HG03039 (cell line): ENCODE measurements around the gene TENM4.
A peak's percentile ranks its signal among the peaks of the same experiment; 100 is the strongest.

Source experiments
- ATAC-seq: cut with Tn5 transposase; IDR thresholded peaks from one replicate; pipeline ENCODE4 v1.9.1; 2021; ENCODE audit warnings: mild to moderate bottlenecking, moderate library complexity; ENCODE audit not compliant: unreplicated experiment

Gene TENM4

DNA sequence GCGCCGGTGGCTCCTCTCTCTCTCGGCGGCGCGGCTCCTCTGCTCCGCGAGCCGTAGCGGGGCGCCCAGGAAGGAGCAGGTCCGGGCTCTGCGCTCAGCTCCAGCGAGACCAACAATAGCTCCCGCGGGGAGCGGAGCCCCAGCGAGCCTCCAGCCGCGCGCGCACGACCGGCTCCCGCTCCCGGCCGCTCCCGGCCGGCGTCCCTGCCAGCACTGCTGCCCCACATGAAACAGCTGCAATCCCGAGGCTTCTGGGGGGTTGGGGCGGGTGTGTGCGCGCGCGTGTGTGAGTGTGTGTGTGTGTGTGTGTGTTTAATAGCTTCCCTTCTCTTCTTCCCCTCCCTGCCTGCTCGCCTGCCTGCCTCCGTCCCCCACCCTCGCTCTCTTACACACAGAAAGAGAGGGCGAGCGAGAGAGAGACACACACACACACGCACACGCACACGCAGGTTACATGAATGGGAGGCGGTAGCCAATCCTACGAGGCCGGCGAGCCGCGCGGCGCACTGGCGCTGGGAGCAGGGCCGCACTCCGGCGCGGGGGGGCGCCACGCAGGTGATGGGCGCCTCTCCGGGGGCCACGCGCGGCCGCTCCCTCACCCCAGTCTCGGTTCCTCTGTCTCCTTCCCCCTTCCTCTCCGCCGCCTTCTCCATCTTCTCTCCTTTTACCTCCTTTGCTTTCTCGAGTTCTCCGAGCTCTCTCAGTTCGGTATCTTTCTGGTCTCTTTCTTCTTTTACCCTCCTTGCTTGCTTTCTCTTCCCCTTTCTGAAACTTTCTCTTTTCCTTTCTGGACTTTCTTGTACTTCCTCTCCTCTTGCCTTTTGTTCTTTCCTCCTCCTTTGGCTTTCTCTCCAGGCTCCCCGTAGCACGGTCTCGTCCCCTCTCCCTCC, at the start of gene TENM4:
Gene TENM4, minus strand, starts transcription at position 460 of the 890 bp plus-strand sequence. CDS start 371,086 bp downstream, outside the sequence.
- no peak for ATAC-seq

DNA sequence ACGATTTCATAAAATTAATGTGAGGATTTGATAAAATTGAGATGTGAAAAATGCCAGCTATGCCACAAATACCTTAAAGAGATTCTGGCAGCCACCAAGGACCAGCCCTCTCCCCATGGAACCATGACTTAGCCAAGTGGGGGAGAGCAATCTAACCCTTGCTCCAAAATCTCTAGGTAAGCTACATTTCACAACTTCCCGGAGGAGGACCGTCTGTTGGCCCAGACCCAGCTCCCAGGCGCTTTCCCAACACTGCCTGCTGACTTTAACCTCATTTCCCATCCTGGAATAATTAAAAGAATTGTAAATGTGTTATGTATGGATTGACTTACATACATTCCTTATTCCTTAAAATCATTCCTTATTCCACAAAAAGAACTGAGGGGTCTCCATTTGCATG, 47.5 kb upstream of the TENM4 start:
- ATAC-seq, result no peak

DNA sequence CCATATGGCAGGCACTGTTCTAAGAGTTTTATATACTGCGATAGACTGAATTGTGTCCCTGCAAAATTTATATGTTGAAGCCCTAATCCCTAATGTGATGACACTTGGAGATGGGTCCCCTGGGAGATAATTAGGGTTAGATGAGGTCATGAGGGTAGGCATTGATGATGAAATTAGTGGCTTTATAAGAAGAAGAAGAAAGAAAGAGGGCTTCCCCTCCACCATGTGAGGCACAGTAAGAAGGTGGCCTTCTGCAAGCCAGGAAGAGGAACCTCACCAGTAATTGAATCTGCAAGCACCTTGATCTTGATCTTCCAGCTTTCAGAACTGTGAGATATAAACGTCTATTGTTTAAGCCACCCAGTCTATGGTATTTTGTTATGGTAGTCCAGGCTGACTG, 46.6 kb upstream of the TENM4 start:
- no peak for ATAC-seq

DNA sequence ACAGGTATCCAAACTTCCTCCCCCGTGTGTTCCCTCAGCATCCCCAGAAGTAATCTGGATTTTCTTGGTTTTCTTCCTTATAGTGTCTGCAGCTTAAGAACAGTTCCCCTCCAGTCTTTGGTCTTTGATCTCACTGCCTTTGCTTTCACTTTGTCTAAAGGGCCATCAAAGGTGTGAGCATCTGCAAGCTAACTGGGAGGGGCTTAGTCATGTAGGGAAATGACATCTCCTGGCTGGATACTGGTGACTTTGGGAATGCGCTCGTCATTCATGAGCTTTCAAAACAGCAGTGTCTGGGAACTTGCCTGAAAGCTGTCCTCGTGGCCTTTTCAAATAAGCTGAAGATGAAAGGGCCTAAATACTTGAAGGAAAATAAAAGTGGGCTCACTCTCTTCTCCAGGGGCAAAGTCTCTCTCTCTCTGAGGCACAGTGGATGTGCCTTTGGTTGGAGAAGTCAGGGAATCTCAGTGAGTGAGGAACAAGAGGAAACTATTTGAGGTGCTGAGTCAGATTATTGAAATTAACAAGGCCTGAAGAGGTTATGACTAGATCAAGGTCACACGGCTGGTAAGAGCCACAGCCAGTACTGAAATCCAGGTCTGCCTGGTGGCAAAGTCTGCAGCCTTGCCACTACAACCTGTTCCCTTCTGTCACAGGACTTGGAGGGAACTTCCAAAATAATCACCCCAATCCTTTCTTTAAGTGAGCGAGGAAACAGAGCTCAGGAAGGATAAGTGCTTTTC, 45.6 kb upstream of the TENM4 start:
- ATAC-seq, result no peak

DNA sequence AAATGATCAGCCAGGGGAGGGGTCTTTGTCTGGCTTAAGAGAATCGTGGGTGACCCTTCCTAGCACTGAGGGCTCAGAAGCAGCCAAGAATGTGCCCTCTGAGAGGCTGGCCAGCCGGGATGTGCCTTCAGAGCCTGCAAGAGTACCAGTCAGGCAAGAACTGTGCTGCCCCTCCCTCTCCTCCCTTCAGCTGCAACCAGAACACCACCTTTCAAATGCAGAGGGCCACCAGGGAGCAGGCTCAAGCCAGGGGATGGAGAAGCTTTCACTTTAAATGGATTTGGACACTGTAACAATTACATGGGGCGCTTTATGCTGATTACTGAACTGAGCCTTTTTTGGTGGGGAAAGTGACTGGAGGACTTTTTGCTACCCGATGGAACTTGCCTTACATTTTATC, 44.9 kb upstream of the TENM4 start:
- no peak for ATAC-seq

DNA sequence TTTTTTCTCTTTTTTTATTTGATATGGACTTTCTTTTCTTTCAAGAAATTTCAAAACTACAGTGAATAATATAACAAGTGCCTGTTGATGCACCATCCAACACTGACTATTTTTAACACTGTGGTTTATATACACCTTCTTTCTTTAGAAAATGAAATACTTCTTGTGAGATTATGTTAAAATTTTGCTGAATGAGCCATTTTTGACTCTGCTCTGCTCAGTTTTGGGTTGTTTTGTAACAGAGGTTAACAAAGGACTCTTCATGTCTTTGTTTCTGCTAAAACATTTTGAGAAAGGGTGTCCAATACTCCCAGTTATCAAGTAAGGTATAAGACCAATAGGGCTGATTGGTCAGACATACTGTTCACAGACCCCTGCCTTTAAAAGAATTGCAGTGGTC, 44.0 kb upstream of the TENM4 start:
- no peak for ATAC-seq

DNA sequence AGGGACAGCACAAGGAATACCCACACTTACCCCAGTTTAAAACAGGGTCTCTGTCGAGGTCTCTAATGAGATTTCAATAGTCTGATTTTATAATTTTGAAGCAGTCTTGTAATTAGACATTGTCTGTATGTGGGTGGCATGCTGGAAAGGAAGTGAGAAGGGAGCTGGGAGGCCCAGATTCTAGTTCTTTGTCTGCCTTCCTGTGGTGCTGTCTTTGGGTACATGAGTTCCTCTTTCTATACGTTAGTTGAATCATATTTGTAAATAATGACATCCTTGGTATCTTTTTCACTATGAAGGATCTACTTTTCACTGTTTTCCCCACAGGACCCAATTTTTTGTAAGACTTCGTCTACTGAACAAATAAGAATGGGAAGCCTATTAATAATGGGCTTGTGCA, 42.0 kb upstream of the TENM4 start:
- ATAC-seq, result peak; percentile 82

DNA sequence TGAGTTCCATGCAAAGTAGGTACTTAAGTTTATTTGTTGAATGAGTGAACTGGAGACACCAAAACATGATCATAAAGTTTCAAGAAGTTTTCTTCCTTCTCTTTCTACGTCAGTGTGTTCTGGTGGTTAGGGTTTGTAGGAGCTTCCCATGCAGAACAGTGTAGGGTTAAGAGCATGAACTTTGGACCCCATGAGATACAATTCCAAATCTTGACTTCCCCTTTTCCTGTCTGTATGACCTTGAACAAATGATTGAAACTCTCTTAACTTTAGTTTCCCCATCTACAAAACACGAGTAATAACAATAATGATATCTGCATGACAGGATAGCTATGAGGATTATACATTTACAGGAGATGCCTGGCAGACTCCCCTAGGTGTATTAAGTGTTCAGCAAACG, 41.0 kb upstream of the TENM4 start:
- ATAC-seq, result no peak

DNA sequence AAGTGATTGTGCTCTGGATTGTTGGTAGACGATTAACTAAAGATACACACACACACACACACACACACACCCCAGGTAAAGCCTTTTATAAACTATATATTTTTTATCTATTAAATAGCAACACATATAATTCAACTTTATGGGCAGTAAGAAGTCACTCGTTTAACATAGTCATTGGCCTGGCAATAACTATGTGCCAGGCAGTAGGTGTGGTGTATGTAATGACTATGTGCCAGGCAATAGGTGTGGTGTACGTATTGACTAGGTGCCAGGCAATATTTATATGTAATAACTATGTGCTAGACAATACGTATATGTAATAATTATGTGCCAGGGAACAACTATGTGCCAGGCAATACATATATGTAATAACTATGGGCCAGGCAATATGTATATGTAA, 40.0 kb upstream of the TENM4 start:
- ATAC-seq, result no peak

DNA sequence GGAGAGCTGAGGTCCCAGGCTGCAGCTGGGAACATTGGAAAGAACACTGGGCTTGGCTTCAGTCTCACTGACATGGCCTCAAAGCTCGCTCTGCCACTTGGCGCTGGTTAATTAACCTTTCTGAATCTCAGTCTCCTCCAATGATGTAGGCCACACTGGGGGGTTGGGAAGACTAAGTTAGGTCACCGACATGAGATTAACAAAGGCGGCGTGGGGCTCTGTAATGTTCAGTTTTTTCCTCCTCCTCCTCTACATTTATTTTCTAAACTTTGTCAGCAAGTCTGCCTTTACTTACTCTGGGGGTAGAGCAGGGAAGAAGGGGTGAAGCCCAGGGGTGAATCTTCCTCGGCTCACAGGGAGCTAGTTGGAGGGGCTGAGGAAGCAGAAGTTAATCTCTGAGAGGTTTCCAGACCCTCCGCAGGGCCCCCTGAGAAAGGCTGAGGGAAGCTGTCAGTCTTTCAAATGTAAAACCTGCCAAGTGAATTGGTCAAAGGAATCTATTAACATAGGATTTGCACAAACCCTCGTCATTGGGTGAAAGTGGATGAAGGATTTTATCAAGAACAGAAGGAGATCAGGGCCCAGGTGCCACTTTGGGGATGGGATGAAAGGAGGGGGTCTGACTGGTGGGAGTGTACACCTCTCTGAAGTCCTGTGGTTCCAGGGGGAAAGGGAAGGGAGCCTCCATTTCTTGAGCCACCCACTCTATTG, 32.1 kb upstream of the TENM4 start:
- no peak for ATAC-seq

DNA sequence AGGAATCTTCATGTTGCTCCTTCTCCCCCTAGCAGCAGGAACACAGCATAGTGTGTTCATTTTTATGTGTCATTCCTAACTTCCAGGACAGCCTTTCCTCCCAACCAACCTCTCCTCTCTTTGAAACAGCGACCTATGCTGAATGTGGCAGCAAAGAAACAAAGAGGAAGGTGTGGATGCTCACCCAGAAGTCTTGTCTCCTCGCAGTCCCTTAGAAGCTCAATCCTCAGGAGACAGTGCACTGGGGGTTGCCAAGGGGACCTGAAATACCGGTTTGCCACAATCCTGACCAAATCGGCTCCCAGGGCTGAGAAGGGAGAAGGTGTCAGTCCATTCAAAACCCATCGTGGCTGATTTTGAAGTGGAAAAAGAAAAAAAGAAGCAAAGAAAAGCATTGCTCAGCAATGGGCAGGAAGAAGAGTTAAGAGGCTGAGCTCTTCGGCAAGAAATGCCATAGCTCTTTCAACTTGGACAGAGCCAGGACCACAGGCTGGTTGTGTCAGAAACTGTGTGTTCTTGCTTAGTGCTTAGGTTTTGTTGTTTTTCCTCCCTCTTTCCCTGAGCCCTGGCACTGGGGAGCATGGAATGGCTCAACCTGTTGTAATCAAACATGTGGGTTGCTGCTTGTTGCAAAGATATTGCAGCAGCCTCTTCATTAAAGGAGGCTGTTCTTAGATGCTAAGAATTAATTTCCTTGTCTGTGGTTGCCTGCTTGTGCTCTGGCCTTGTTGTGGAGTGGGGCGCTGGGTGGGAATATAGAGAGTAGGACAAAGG, 30.4 kb upstream of the TENM4 start:
- no peak for ATAC-seq

DNA sequence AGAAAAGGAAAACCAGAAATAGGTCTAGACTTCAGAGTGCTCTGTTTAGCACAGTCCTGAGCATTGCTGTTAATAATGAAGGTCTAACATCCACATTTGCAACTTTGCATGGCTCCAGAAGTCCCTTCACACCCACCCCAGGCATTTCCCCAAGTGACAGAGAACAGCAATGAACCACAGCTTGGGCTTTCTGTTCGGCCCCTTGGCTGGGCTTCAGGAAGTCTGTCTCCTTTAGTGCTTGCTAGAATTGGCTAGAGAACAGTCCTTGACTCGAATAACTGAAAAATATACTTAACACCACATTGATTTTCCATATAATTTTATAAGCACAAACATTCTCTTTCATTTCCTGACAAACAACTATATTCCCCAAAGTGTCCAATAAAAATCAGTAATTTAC, 29.3 kb upstream of the TENM4 start:
- no peak for ATAC-seq

DNA sequence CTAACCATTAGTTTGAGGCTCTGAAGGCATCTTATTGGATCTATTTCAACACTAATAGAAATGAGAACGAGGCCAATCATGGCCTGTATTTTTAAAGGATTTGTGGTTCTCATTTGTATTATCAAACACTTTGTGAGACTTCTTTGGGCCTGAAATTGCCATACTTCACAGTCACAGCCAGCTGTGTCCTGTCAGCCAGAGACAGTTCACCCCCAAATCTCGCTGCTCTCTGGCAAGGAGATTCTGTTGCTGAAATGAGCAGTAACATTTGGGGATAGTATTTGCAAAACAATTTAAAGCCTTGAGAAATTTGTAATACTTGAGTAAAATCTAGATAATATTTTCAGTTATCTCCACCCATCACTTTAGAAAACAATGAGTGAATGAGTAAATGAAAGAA, 26.9 kb upstream of the TENM4 start:
- ATAC-seq, result no peak

DNA sequence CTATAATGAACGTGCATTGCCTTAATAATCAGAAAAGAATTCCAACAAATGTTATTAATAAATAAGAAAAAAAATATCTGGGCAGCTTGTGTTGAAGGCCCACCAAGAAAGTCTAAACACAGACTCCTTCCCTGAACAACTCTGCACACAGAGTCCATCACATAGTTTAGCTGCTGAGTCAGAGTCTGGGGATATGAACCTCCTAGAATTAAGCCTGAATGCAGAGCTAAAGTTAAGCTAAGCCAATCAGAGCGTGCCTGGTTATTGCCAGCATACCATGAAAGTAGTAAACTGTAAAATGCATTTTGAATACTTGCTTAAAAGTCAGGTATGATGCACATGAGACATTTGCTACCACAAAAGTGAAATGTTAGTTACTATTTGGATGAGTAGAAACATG, 25.6 kb upstream of the TENM4 start:
- ATAC-seq, result no peak

DNA sequence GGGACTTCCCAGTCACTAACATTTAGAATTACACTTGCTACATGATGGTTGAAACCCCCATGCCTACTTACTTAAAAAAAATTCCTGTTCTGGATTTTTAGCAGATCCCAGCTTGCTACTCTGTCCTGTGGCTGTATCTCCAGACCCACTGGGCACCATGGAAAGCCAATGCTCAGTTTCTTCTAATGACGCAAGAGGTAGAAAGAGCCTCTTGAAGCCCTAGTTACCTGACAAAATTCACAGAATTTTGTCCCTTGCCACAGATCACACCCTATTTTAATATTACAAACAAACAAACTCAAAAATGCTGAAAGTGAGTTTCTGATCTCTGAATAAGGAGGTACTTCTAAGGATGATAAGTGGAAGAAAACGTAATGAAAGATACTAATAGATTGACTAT, 24.3 kb upstream of the TENM4 start:
- ATAC-seq, result no peak

DNA sequence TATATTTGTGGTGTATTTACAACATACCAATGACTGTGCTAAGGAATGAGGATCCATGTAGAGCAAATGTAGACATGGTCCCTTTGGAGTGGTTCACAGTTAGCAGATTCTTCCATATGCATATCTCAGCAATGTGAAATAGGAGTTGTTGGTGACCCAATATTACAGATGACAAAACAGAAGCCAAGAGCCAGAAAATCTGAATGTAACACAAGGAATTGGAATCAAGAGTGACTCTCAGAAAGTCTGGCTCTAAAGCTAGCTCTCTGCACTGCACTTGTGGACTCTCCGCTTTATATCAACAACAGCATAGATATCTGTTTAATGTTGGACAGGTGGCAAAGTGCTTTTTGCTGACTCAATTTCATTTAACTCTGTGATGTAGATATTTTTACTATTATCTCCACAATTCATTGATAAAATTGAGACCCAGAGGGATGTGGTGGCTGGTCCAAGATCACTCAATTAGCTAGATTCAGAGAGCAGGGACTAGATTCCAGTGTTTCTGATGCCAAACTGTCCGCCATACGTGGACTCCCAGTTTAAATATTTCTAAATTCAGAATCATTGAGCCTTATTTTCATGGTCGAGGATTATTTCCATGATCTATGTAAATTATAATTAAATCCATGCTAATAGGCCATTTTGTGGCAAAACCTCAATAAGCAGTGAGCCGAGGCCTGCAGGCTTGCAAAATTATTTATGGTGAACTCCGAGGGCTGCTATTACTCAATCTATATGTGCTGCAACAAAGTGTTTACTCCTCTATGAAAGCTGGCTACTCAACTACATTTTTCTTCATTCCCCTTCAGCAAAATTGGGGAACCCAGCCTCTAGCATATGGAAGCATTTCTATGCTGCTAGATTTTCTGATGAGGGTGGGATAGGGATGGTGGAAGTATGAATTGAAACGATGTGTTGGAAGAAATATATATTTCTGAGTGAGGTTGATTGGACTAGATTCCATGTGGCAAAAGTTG, 21.1 kb upstream of the TENM4 start:
- ATAC-seq, result no peak

DNA sequence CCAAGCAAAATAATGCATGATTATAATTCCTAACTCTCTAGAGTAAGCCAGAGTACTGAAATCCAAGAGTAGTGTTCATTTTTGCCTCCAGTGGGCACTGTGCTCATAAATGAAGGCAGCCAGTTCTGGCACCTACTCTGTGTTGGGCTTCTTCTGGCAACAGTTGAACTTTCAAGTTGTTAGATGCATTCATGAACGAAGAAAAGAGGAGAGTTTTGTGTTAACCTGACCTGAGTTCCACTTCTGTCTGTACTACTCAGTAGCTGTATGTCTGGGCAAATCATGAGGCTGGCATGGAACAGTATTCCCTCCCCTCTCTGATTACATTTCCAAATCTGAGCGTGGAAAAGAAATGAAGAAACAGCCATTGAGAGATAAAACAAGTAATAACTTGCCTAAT, 20.3 kb upstream of the TENM4 start:
- peak; percentile 80 for ATAC-seq

DNA sequence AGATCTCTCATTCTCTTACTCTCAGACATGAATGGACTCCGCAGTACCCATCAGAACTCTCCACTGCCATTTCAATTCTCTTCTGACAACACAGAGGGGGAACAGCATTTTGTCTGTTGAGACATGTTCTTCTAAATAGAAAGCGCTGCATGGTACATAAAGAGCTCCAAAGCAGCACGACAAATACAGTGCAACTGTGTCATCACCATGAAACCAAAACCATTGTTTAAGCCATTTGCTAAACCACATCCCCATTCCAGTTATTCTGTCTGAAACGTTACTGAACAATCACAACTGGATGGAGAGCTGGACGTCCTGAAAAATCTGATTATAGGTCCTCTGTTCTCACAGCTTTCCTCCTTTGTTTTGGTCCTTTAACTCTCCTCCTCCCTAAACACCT, 17.9 kb upstream of the TENM4 start:
- ATAC-seq, result no peak

DNA sequence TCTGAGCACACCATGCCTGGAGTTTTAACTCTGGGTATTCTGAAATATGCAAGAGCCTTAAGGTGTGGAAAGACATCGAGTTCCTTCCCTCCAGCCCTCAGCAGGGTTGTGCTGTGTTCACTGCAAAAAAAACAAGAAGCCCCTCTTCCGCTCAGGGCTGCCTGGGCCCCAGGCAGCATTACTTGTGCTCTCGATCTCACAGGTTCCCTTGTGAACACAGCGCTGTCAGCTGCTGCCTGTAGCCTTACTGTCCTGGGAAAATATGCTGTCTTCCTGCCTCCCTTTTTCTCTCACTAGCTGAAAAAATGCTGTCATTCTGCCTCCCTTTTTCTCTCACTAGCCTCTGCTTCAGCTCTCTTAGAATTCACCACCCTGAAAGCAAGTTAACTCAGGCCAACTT, 15.7 kb upstream of the TENM4 start:
- no peak for ATAC-seq

DNA sequence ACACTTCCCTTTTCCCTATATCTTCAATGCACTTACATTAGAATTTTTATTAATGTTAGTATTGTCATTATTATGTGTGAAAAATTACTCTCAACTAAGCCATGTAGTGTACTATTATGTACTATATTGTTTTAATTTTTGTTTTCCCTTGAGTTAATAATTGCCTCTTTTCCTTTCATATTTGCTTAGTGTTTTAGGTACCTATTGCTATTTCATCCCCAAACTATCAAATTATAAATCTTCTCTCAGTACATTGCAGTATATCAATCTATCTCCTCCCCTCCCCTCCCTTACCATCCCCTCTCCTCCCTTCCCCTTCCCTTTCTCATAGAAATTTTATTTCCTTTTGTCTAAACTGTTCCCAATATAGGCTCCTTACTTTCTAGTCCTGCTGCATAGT, 12.8 kb upstream of the TENM4 start:
- ATAC-seq, result no peak
